Astrocyte of the cerebellum (primary cell): Measurements from ENCODE around the gene F10.

Experiments used
- DNase-seq: peaks from one replicate; pipeline ENCODE4 v3.0.0-alpha.2; 2011; ENCODE audit warnings: low read depth
- H3K4me3 ChIP-seq: 2 replicates; pipeline ENCODE4 v1.5.1; 2011; ENCODE audit warnings: mild to moderate bottlenecking, low read depth, low read length, moderate library complexity
- CTCF ChIP-seq: IDR thresholded peaks from 2 replicates; pipeline ENCODE4 v1.5.1; 2012; ENCODE audit warnings: low read length, low read depth, moderate library complexity, mild to moderate bottlenecking; ENCODE audit errors: missing control alignments
- in situ Hi-C: cut with HindIII; loops from 2 replicates; pipeline ENCODE4 v1.10.0; 2017; ENCODE audit warnings: low sequenced_read_pairs

The F10 gene

GRCh38 chr13:113187883-113188665, 65.5 kb downstream of the F10 start:
- no peak for TF ChIP-seq CTCF
- in situ Hi-C loops = no loop called here

GRCh38 chr13:113190181-113190580, 67.6 kb downstream of the F10 start:
- H3K4me3 ChIP-seq = no peak overlapping the region
- no peak for TF ChIP-seq CTCF
- in situ Hi-C loops = no loop called here
- DNase-seq = no peak

More at GRCh38 chr13:113187883-113188665, 65.5 kb downstream of the F10 start:
- H3K4me3 ChIP-seq = no peak overlapping the region
- DNase-seq = no peak

- in situ Hi-C loops = no loop called here
- no peak for DNase-seq
- no peak for TF ChIP-seq CTCF
- H3K4me3 ChIP-seq = no peak overlapping the region
Observed at GRCh38 chr13:113192279-113192678, 69.7 kb downstream of the F10 start.

GRCh38 chr13:113192902-113193301, 70.3 kb downstream of the F10 start:
- no peak for DNase-seq
- no peak overlapping the region for H3K4me3 ChIP-seq
- in situ Hi-C loops = no loop called here
- TF ChIP-seq CTCF = no peak

- H3K4me3 ChIP-seq = no peak overlapping the region
- in situ Hi-C loops = no loop called here
- DNase-seq = no peak
- TF ChIP-seq CTCF = no peak
Observed at GRCh38 chr13:113195360-113195759, 72.8 kb downstream of the F10 start.

- in situ Hi-C loops = no loop called here
- no peak for DNase-seq
- TF ChIP-seq CTCF = no peak
- no peak overlapping the region for H3K4me3 ChIP-seq
Observed at GRCh38 chr13:113196970-113197737, 74.6 kb downstream of the F10 start.
